ENCODE data around the gene PIAS3. TPM values are rescaled to one million over a fixed set of nuclear protein-coding genes. Genes with fewer than 3 reads are reported as not detected.

Gene PIAS3
- polyA plus RNA-seq, 1 donor from 2014 or later: 15.0 TPM

- Histone ChIP-seq H3K36me3 (ENCODE audit: insufficient read depth, low read length) (no peaks in the 10 kb centered on the region), H3K4me3 (ENCODE audit: low read length) (no peak overlapping the region), H3F3A (ENCODE audit: insufficient read depth, low read length, poor library complexity, severe bottlenecking) (no peaks in the 10 kb centered on the region), H3K9me2 (ENCODE audit: insufficient read depth, low read length) (no peaks in the 10 kb centered on the region), H4K20me1 (ENCODE audit: insufficient read depth) (no peaks in the 10 kb centered on the region), H2AFZ (ENCODE audit: low read depth, low read length) (no peak overlapping the region), H3K4me2 (ENCODE audit: low read length) (no peak overlapping the region), H3K27ac (ENCODE audit: low read length) (no peak overlapping the region), H3K27me3 (ENCODE audit: insufficient read depth, low read depth, low read length) (no peaks in the 10 kb centered on the region), H3K9me3 (ENCODE audit: low read length) (no peaks in the 10 kb centered on the region), H3K79me2 (replicated peaks; ENCODE audit: insufficient read depth, low read length) (no peaks in the 10 kb centered on the region), H3K9ac (ENCODE audit: low read length) (no peak overlapping the region)
- TF ChIP-seq EP300 (conservative IDR thresholded peaks at IDR 0.05; ENCODE audit: poor library complexity, severe bottlenecking) (no peak), MXI1 (conservative IDR thresholded peaks at IDR 0.05; ENCODE audit: poor library complexity, severe bottlenecking) (no peak), SMC3 (conservative IDR thresholded peaks at IDR 0.05; ENCODE audit: poor library complexity) (no peak), CTCF (IDR thresholded peaks at IDR 0.05; ENCODE audit: poor library complexity, severe bottlenecking) (no peak), EZH2 (IDR thresholded peaks at IDR 0.05; ENCODE audit: borderline replicate concordance, insufficient read depth, low read length, poor library complexity, severe bottlenecking) (no peak), POLR2AphosphoS5 (IDR thresholded peaks at IDR 0.05) (no peak), REST (IDR thresholded peaks at IDR 0.05; ENCODE audit: borderline replicate concordance) (no peak), RAD21 (conservative IDR thresholded peaks at IDR 0.05) (no peak), TAF1 (IDR thresholded peaks at IDR 0.05; ENCODE audit: low read depth) (no peak)
Measured at GRCh38 chr1:145898756-145899155, 39.9 kb upstream of the PIAS3 start.

GRCh38 chr1:145897969-145898368 lies 39.1 kb upstream of the PIAS3 start:
- Histone ChIP-seq H3K36me3 (ENCODE audit: insufficient read depth, low read length) (no peaks in the 10 kb centered on the region), H3K79me2 (replicated peaks; ENCODE audit: insufficient read depth, low read length) (no peaks in the 10 kb centered on the region), H3K9me3 (ENCODE audit: low read length) (no peaks in the 10 kb centered on the region), H3K4me2 (ENCODE audit: low read length) (no peak overlapping the region), H3K9me2 (ENCODE audit: insufficient read depth, low read length) (no peaks in the 10 kb centered on the region), H3K4me3 (ENCODE audit: low read length) (no peak overlapping the region), H3K9ac (ENCODE audit: low read length) (no peak overlapping the region), H3K27ac (ENCODE audit: low read length) (no peak overlapping the region), H3K27me3 (ENCODE audit: insufficient read depth, low read depth, low read length) (no peaks in the 10 kb centered on the region), H3F3A (ENCODE audit: insufficient read depth, low read length, poor library complexity, severe bottlenecking) (no peaks in the 10 kb centered on the region), H2AFZ (ENCODE audit: low read depth, low read length) (no peak overlapping the region), H4K20me1 (ENCODE audit: insufficient read depth) (no peaks in the 10 kb centered on the region)
- TF ChIP-seq EZH2 (IDR thresholded peaks at IDR 0.05; ENCODE audit: borderline replicate concordance, insufficient read depth, low read length, poor library complexity, severe bottlenecking) (no peak), SMC3 (conservative IDR thresholded peaks at IDR 0.05; ENCODE audit: poor library complexity) (no peak), RAD21 (conservative IDR thresholded peaks at IDR 0.05) (no peak), TAF1 (IDR thresholded peaks at IDR 0.05; ENCODE audit: low read depth) (no peak), REST (IDR thresholded peaks at IDR 0.05; ENCODE audit: borderline replicate concordance) (no peak), MXI1 (conservative IDR thresholded peaks at IDR 0.05; ENCODE audit: poor library complexity, severe bottlenecking) (no peak), POLR2AphosphoS5 (IDR thresholded peaks at IDR 0.05) (no peak), CTCF (IDR thresholded peaks at IDR 0.05; ENCODE audit: poor library complexity, severe bottlenecking) (no peak), EP300 (conservative IDR thresholded peaks at IDR 0.05; ENCODE audit: poor library complexity, severe bottlenecking) (no peak)

Measured in neural cell (in vitro differentiated cells).